HepG2 (cell line): Measurements from ENCODE around the gene NUP93. TPM values are rescaled to one million over a fixed set of nuclear protein-coding genes. Genes with fewer than 3 reads are reported as not detected.

Experiments
- MEIS1 ChIP-seq: sonication (generic); formaldehyde crosslinking; IDR thresholded peaks from 2 replicates; pipeline ENCODE4 v1.9.0; 2021; ENCODE audit warnings: mild to moderate bottlenecking, missing genetic modification reagents, moderate library complexity, borderline replicate concordance
- NFAT5 ChIP-seq: sonication (generic); formaldehyde crosslinking; IDR thresholded peaks from 2 replicates; pipeline ENCODE4 v1.4.0; 2020; ENCODE audit warnings: missing genetic modification reagents
- NFKBIZ ChIP-seq: IDR thresholded peaks from 2 replicates; pipeline ENCODE4 v1.6.1; 2018; ENCODE audit warnings: missing genetic modification reagents, missing compliant biosample characterization
- PAWR ChIP-seq: sonication (generic); formaldehyde crosslinking; IDR thresholded peaks from 2 replicates; pipeline ENCODE4 v1.4.0; 2020; ENCODE audit warnings: missing genetic modification reagents, mild to moderate bottlenecking, borderline replicate concordance
- POLR2AphosphoS5 ChIP-seq: IDR thresholded peaks from 2 replicates; pipeline ENCODE4 v1.6.1; 2012; ENCODE audit warnings: low read depth, low read length
- RBAK ChIP-seq: sonication (generic); formaldehyde crosslinking; IDR thresholded peaks from 2 replicates; pipeline ENCODE4 v1.5.1; 2020; ENCODE audit warnings: mild to moderate bottlenecking, missing genetic modification reagents
- RORA ChIP-seq: sonication (generic); formaldehyde crosslinking; IDR thresholded peaks from 2 replicates; pipeline ENCODE4 v1.5.0; 2020; ENCODE audit warnings: mild to moderate bottlenecking, missing genetic modification reagents, moderate library complexity
- SNRNP70 ChIP-seq: fragments of 200-400 bp; formaldehyde crosslinking; IDR thresholded peaks from 2 replicates; pipeline ENCODE4 v1.6.1; 2017; ENCODE audit warnings: mild to moderate bottlenecking, low read depth, low read length, moderate library complexity
- SP4 ChIP-seq: sonication (generic); formaldehyde crosslinking; IDR thresholded peaks from 2 replicates; pipeline ENCODE4 v1.8.1; 2023; ENCODE audit warnings: mild to moderate bottlenecking, missing genetic modification reagents
- SRSF9 ChIP-seq: fragments of 200-400 bp; formaldehyde crosslinking; IDR thresholded peaks from 2 replicates; pipeline ENCODE4 v1.6.1; 2018; ENCODE audit warnings: borderline replicate concordance, mild to moderate bottlenecking, low read depth, low read length; ENCODE audit not compliant: insufficient read depth, poor library complexity, severe bottlenecking
- TCF12 ChIP-seq, 2 experiments: fragments of 450-650 bp in 1 of 2; sonication (generic) in 1 of 2; formaldehyde crosslinking in 1 of 2; IDR thresholded peaks; 2 replicates each; pipeline versions ENCODE4 v1.6.1 to v1.8.0; 2017 to 2022; ENCODE audit warnings: antibody characterized with exemption in 1 of 2, mild to moderate bottlenecking in 1 of 2, missing genetic modification reagents in 1 of 2, moderate library complexity in 1 of 2
- TERF1 ChIP-seq: sonication (generic); formaldehyde crosslinking; IDR thresholded peaks from 2 replicates; pipeline ENCODE4 v1.8.0; 2022; ENCODE audit warnings: mild to moderate bottlenecking, missing genetic modification reagents, moderate library complexity
- ZBTB43 ChIP-seq: sonication (generic); formaldehyde crosslinking; conservative IDR thresholded peaks from 2 replicates; pipeline ENCODE4 v1.4.0; 2020; ENCODE audit warnings: missing genetic modification reagents
- ZNF337 ChIP-seq: sonication (generic); formaldehyde crosslinking; IDR thresholded peaks from 2 replicates; pipeline ENCODE4 v1.5.1; 2020; ENCODE audit warnings: missing genetic modification reagents, low read depth, mild to moderate bottlenecking, borderline replicate concordance
- ZNF34 ChIP-seq: sonication (generic); formaldehyde crosslinking; IDR thresholded peaks from 2 replicates; pipeline ENCODE4 v1.4.0; 2020; ENCODE audit warnings: mild to moderate bottlenecking, missing genetic modification reagents, borderline replicate concordance
- ZNF510 ChIP-seq: sonication (generic); formaldehyde crosslinking; IDR thresholded peaks from 2 replicates; pipeline ENCODE4 v1.4.0; 2020; ENCODE audit warnings: low read depth, mild to moderate bottlenecking, missing genetic modification reagents
- ZNF547 ChIP-seq: sonication (generic); formaldehyde crosslinking; IDR thresholded peaks from 2 replicates; pipeline ENCODE4 v1.5.1; 2020; ENCODE audit warnings: mild to moderate bottlenecking, missing genetic modification reagents
- ZNF589 ChIP-seq: sonication (generic); formaldehyde crosslinking; conservative IDR thresholded peaks from 2 replicates; pipeline ENCODE4 v1.8.0; 2022; ENCODE audit warnings: mild to moderate bottlenecking, moderate library complexity, missing genetic modification reagents
- ZNF629 ChIP-seq: sonication (generic); formaldehyde crosslinking; conservative IDR thresholded peaks from 2 replicates; pipeline ENCODE4 v1.5.0; 2020; ENCODE audit warnings: missing genetic modification reagents
- ZNF766 ChIP-seq: sonication (generic); formaldehyde crosslinking; IDR thresholded peaks from 2 replicates; pipeline ENCODE4 v1.5.0; 2020; ENCODE audit warnings: missing genetic modification reagents, borderline replicate concordance
- ZSCAN22 ChIP-seq: sonication (generic); formaldehyde crosslinking; IDR thresholded peaks from 2 replicates; pipeline ENCODE4 v1.4.0; 2020; ENCODE audit warnings: mild to moderate bottlenecking, missing genetic modification reagents
- polyA plus RNA-seq, 8 experiments: library from polyadenylated mRNA; depleted of rRNA in 3 of 8; stranded (reverse) in 7 of 8; unstranded in 1 of 8; fragments of >200 nt; fragmentation: Illumina TruSeq in 4 of 8; extraction: Trizol in 4 of 8; gene quantifications; 2 replicates each; pipeline versions ENCODE4 v1.2.1 to v1.2.3, GENCODE V29; 2011 to 2016; ENCODE audit warnings: low read depth in 4 of 8, missing spikeins in 1 of 8, mixed read lengths in 1 of 8; ENCODE audit not compliant: insufficient read depth in 1 of 8
- total RNA-seq, 5 experiments: library from RNA; depleted of rRNA; stranded (reverse); fragments of >200 nt; fragmentation: Illumina TruSeq; extraction: Trizol; gene quantifications; 2 replicates each; pipeline ENCODE4 v1.2.3, GENCODE V29; 2016; ENCODE audit warnings: low read depth in 1 of 5

Gene NUP93
- total and polyA plus RNA-seq, 2 of the 13 experiments (the other 11 are each of a cell fraction or from before 2014, with no cell fraction given), result 58.5 to 140 TPM

GRCh38 chr16:56814537-56815432, 84.9 kb downstream of the NUP93 start (continued):
- TF ChIP-seq ZNF337 (CRISPR knock-in tag) (0 out of 2 replicates have a peak, but pooled peaks have one; percentile 13), NFKBIZ (CRISPR knock-in tag) (peak; percentile 68; the same call in 1 of the 2 replicates), TCF12 (IDR thresholded peaks at IDR 0.05) (no peak), TCF12 (CRISPR knock-in tag; IDR thresholded peaks at IDR 0.05) (no peak; the same call in 1 of the 2 replicates), SNRNP70 (no peak), TERF1 (no peak), ZSCAN22 (CRISPR knock-in tag) (no peak), ZNF34 (no peak), ZNF589 (CRISPR knock-in tag) (no peak), PAWR (CRISPR knock-in tag) (no peak), NFAT5 (CRISPR knock-in tag) (no peak), RORA (CRISPR knock-in tag) (peak; percentile 97; the same call in 1 of the 2 replicates), ZNF510 (no peak), RBAK (CRISPR knock-in tag) (no peak), ZNF766 (CRISPR knock-in tag) (peak; percentile 45; the same call in 1 of the 2 replicates), MEIS1 (CRISPR knock-in tag) (peak; percentile 14; the same call in 1 of the 2 replicates), ZNF547 (CRISPR knock-in tag) (no peak), SP4 (no peak), ZBTB43 (CRISPR knock-in tag) (no peak), POLR2AphosphoS5 (peak; percentile 78), SRSF9 (no peak), ZNF629 (CRISPR knock-in tag) (no peak)
